ENCODE results near the gene ZNF532. TPM values are rescaled to one million over a fixed set of nuclear protein-coding genes. Genes with fewer than 3 reads are reported as not detected.

ZNF532 gene
- total RNA-seq, 1 experiment from 2014 or later = 258 TPM

DNA sequence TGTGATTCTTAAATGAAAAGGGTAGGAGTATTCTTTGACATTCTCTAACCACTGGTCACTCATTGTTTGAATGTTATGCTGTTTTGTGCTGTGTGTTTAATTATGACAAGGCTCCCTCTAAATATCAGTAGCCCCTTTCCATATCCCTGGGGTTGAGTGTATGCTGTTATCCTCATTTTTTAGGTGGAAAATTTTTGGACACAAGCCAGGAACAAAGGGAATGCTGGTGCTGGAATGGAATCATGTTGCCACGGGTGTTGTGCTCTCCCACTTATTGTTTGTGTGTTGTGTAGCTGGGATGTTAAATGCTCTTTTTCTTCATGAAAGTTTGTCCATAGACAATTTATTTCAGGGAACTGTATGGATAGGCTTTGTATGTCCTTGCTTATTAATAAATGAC, 43.3 kb downstream of the ZNF532 start:
- no peak overlapping the region for H3K4me3 Mint-ChIP-seq
- Histone ChIP-seq H3K9ac (ENCODE audit: extremely low read depth, insufficient read length, low read length) (no peak overlapping the region), H3K9me3 (ENCODE audit: control insufficient read depth, low read depth, low read length) (no peaks in the 10 kb centered on the region), H4K8ac (replicated peaks; ENCODE audit: insufficient read length, low read depth, low read length) (no peak overlapping the region), H3K79me2 (ENCODE audit: insufficient read depth, low read length) (peaks cover 57% of the 10 kb centered on the region; the same call in 1 of the 2 replicates), H2BK20ac (ENCODE audit: low read depth, low read length, poor library complexity, severe bottlenecking) (no peak overlapping the region), H4K20me1 (ENCODE audit: control insufficient read depth, insufficient read depth, insufficient read length) (peaks cover 6% of the 10 kb centered on the region), H2BK5ac (ENCODE audit: insufficient read length, low read length) (no peak overlapping the region), H2AK5ac (ENCODE audit: insufficient read length, low read length) (no peak overlapping the region), H3K18ac (ENCODE audit: insufficient read length, low read depth, low read length) (no peak overlapping the region), H2AFZ (ENCODE audit: low read length) (no peak overlapping the region), H3K4me2 (ENCODE audit: insufficient read depth, insufficient read length, low read length) (no peak overlapping the region), H3K4ac (ENCODE audit: low read depth, low read length) (no peak overlapping the region), H3K56ac (ENCODE audit: insufficient read length, low read depth, low read length) (no peak overlapping the region), H3K27ac (ENCODE audit: insufficient read length, low read depth, low read length) (no peak overlapping the region), H3K4me1 (ENCODE audit: insufficient read depth, low read length) (peaks cover 14% of the 10 kb centered on the region), H4K5ac (ENCODE audit: insufficient read length, low read depth, low read length) (no peak overlapping the region), H3K79me1 (ENCODE audit: insufficient read depth, low read depth, low read length, poor library complexity, severe bottlenecking) (peaks cover 8% of the 10 kb centered on the region), H2BK120ac (ENCODE audit: low read depth, low read length, poor library complexity, severe bottlenecking) (no peak overlapping the region), H2BK12ac (ENCODE audit: insufficient read length, low read depth, low read length) (no peak overlapping the region), H3K27me3 (ENCODE audit: insufficient read depth, low read length) (no peaks in the 10 kb centered on the region), H4K91ac (ENCODE audit: insufficient read length, low read depth, low read length) (no peak overlapping the region), H2BK15ac (ENCODE audit: low read depth, low read length) (no peak overlapping the region), H3K23ac (ENCODE audit: insufficient read length, low read depth, low read length) (no peak overlapping the region), H3K14ac (ENCODE audit: insufficient read depth, low read length) (no peak overlapping the region), H3T11ph (ENCODE audit: low read length) (no peak overlapping the region), H3K23me2 (ENCODE audit: insufficient read length, low read depth, low read length, poor library complexity, severe bottlenecking) (no peaks in the 10 kb centered on the region)
- TF ChIP-seq, protein P1, sequence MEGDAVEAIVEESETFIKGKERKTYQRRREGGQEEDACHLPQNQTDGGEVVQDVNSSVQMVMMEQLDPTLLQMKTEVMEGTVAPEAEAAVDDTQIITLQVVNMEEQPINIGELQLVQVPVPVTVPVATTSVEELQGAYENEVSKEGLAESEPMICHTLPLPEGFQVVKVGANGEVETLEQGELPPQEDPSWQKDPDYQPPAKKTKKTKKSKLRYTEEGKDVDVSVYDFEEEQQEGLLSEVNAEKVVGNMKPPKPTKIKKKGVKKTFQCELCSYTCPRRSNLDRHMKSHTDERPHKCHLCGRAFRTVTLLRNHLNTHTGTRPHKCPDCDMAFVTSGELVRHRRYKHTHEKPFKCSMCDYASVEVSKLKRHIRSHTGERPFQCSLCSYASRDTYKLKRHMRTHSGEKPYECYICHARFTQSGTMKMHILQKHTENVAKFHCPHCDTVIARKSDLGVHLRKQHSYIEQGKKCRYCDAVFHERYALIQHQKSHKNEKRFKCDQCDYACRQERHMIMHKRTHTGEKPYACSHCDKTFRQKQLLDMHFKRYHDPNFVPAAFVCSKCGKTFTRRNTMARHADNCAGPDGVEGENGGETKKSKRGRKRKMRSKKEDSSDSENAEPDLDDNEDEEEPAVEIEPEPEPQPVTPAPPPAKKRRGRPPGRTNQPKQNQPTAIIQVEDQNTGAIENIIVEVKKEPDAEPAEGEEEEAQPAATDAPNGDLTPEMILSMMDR (conservative IDR thresholded peaks at IDR 0.05) = no peak
- no peaks in the 10 kb centered on the region for H3K9me3 Mint-ChIP-seq
- peaks cover 15 to 78% (median 61%) of the 10 kb centered on the region in 3 experiments; a peak in 6 of 7 replicates for H3K36me3 Mint-ChIP-seq (ENCODE audit: insufficient read depth in 1 of 3, low read depth in 3 of 3)
- no peaks in the 10 kb centered on the region for H3K27me3 Mint-ChIP-seq (ENCODE audit: low read depth)
- peaks cover 69 to 76% of the 10 kb centered on the region in 2 experiments for H3K4me1 Mint-ChIP-seq
- peak overlapping the region; percentile 5 to 96 (median 9); a peak in 3 of 7 replicates for H3K27ac Mint-ChIP-seq
- WGBS (ENCODE audit: extremely low coverage, insufficient read length, low lambda C conversion rate) = no CpG with 5 or more reads among the region's 1 CpG
- no peak for DNase-seq

Measured in H9 (cell line).